ENCODE results near the gene BZW2. TPM values are rescaled to one million over a fixed set of nuclear protein-coding genes. Genes with fewer than 3 reads are reported as not detected.
"Not testable (repeated sequence)": the region's sequence is repeated elsewhere in the genome, so short reads cannot be mapped to it uniquely, and the experiment has no call there.

Gene BZW2
- total and polyA plus RNA-seq, 9 donors: 17.2 to 41.0 (median 22.5) TPM

GRCh38 chr7:16675277-16675676 lies 29.3 kb downstream of the BZW2 start:
- no peaks in the 10 kb centered on the region for H3K4me1 ChIP-seq (ENCODE audit: insufficient read depth)
- H3K36me3 ChIP-seq: no peaks in the 10 kb centered on the region
- no peak overlapping the region for H3K4me3 ChIP-seq
- intact Hi-C loops (cut with DNase I): no loop called here
- 90 to 91% (median 90%) methylated on average over 3 of the region's 3 CpGs for WGBS, 3 donors
- TF ChIP-seq POLR2A (IDR thresholded peaks at IDR 0.05) (no peak), CTCF (IDR thresholded peaks at IDR 0.05) (no peak), EP300 (IDR thresholded peaks at IDR 0.05) (no peak)
- no peaks in the 10 kb centered on the region for H3K27me3 ChIP-seq
- no peak overlapping the region for H3K27ac ChIP-seq
- H3K9me3 ChIP-seq: no peaks in the 10 kb centered on the region
- DNase-seq: no peak

DNA sequence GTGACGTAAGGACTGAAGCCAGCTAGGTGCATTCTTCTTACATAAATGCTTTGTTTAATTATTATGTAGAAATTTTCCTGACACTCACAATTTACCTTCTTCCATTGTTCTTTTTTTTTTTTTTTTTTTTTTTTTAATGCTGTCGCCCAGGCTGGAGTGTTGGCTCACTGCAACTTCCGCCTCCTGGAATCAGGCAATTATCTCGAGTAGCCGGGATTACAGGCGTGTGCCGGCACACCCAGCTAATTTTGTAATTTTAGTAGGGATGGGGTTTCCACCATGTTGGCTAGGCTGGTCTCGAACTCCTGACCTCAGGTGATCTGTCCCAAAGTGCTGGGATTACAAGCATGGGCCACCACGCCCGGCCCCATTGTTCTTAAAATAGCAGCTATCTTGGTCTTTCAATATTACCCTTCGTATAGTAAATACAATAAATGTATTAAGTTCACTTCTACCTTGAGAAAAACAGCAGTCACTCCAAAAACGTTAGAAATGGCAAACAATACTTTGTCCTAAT lies 32.1 kb downstream of the BZW2 start:
- TF ChIP-seq POLR2A (IDR thresholded peaks at IDR 0.05) (no peak), EP300 (IDR thresholded peaks at IDR 0.05) (no peak), CTCF (IDR thresholded peaks at IDR 0.05) (no peak)
- Histone ChIP-seq H3K27ac (no peak overlapping the region), H3K4me1 (ENCODE audit: insufficient read depth) (no peaks in the 10 kb centered on the region), H3K4me3 (no peak overlapping the region), H3K36me3 (no peaks in the 10 kb centered on the region), H3K9me3 (no peaks in the 10 kb centered on the region), H3K27me3 (no peaks in the 10 kb centered on the region)
- 89 to 94% (median 90%) methylated on average over 12 of the region's 12 CpGs for WGBS, 3 donors
- DNase-seq: no peak
- intact Hi-C loops (cut with DNase I): no loop called here

DNA sequence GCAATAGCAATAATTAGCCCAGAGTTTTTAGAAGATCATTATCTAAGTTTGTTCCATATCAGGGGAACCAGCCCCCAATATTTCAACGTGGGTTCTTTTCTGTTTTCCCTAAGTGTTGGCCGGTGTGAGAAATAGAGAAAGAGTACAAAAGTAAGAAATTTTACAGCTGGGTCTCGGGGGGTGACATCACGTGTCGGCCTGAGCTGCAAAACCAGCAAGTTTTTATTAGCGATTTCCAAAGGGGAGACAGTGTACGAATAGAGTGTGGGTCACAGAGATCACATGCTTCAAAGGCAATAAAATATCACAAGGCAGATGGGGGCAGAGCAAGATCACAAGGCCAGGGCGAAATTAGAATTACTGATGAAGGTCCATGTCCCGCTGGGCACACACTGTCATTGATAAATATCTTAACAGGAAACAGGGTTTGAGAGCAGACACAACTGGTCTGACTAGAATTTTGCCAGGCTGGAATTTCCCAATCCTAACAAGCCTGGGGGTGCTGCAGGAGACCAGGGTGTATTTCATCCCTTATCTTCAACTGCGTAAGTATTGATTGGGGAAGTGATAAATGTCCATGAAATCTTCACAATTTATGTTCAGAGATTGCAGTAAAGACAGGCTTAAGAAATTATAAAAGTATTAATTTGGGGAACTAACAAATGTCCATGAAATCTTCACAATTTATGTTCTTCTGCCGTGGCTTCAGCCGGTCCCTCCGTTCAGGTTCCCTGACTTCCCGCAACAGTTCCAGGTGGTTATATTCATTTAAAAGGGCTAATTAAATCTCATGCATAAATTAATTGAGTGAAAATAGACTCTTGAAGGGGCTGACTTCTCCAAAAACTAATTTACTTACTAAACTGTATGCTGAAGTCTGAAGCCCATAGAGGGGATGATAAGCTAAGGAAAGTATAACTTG lies 32.9 kb downstream of the BZW2 start:
- H3K9me3 ChIP-seq; H3K4me3 ChIP-seq; H3K27ac ChIP-seq; H3K27me3 ChIP-seq; DNase-seq; H3K4me1 ChIP-seq (ENCODE audit: insufficient read depth); H3K36me3 ChIP-seq; intact Hi-C loops (cut with DNase I): not testable (repeated sequence)
- WGBS, 3 donors: 88 to 90% (median 89%) methylated on average over 14 of the region's 14 CpGs

GRCh38 chr7:16684935-16685334 lies 39.0 kb downstream of the BZW2 start:
- no peak overlapping the region for H3K27ac ChIP-seq
- no peak overlapping the region for H3K4me3 ChIP-seq
- H3K9me3 ChIP-seq: no peaks in the 10 kb centered on the region
- no peak for DNase-seq
- H3K27me3 ChIP-seq: no peaks in the 10 kb centered on the region
- TF ChIP-seq EP300 (IDR thresholded peaks at IDR 0.05) (no peak), CTCF (IDR thresholded peaks at IDR 0.05) (no peak), POLR2A (IDR thresholded peaks at IDR 0.05) (no peak)
- WGBS, 3 donors: 73 to 76% (median 75%) methylated on average over 2 of the region's 2 CpGs
- no peaks in the 10 kb centered on the region for H3K36me3 ChIP-seq
- intact Hi-C loops (cut with DNase I): no loop called here
- H3K4me1 ChIP-seq (ENCODE audit: insufficient read depth): no peaks in the 10 kb centered on the region

- Histone ChIP-seq H3K27me3 (no peaks in the 10 kb centered on the region), H3K4me1 (ENCODE audit: insufficient read depth) (no peaks in the 10 kb centered on the region), H3K4me3 (no peak overlapping the region), H3K9me3 (no peaks in the 10 kb centered on the region), H3K27ac (no peak overlapping the region), H3K36me3 (no peaks in the 10 kb centered on the region)
- TF ChIP-seq EP300 (IDR thresholded peaks at IDR 0.05) (no peak), CTCF (IDR thresholded peaks at IDR 0.05) (no peak), POLR2A (IDR thresholded peaks at IDR 0.05) (no peak)
- WGBS, 3 donors: 91 to 100% (median 99%) methylated on average over 2 of the region's 2 CpGs
- intact Hi-C loops (cut with DNase I): no loop called here
- no peak for DNase-seq
Observed at GRCh38 chr7:16685535-16685934, 39.6 kb downstream of the BZW2 start.
